COR-L47 (cell line): ENCODE measurements around the gene NAA80.
A peak's percentile ranks its signal among the peaks of the same experiment; 100 is the strongest.
"Not testable (repeated sequence)": the region's sequence is repeated elsewhere in the genome, so short reads cannot be mapped to it uniquely, and the experiment has no call there.

Experiments
- DNase-seq: peaks from one replicate; lab custom pipeline; 2025; lab: John Stamatoyannopoulos, UW

NAA80 gene

GRCh38 chr3:50269460-50269859, 29.7 kb downstream of the NAA80 start:
- no peak for DNase-seq

- no peak for DNase-seq
Measured at GRCh38 chr3:50268703-50269451, 30.3 kb downstream of the NAA80 start, which contains the start of gene SEMA3B. Gene SEMA3B (plus strand): TSS chr3:50269147. CDS start chr3:50269241, 94 bp downstream.

DNA sequence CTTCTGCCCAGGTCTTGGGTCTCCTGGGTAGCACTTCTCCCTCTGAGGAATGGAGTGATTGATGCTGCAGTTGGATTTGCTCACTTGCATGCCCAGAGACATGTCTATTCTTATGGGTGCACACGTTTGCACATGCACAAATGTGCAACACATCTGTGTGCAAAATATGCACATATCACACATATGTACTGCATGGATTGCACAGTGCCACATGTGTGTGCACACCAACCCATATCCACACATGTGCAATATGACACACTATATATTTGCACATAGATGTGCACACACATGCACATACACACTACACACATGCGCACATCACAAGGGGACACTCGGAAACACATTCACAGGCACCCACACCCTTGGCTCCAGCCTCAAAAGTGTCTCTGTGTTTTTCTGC, 30.9 kb downstream of the NAA80 start:
- no peak for DNase-seq

DNA sequence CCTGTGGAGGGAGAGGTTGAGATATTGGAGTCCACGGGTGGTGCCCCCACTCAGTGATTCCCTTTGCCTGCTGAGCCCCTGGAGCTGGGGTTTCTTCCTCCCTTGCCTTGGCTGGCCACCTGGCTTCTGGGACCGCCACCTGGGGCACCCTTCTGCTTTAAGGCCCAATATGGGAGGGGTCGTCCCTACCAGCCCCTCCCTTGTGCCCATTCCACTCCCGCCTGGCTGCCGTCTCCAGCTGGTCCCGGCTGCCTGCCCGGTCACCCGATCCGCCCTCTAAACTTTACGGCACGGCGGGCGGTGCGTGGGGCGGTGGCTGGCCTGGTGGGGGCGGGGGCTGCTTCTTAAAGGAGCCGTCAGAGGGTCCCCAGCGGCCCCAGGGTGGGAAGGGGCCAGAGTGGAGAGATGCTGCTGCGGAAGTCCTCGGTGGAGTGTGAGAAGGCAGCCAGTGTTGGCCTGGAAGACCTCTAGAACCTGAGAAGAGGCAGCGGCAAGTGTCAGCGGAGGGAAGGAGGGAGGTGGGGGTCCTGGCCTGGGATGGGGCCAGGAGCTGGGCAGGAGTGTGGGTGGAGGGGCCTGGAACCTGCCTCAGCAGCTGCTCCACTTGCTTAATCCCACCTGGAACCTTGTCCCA, 31.8 kb downstream of the NAA80 start:
- peak; percentile 6 for DNase-seq

DNA sequence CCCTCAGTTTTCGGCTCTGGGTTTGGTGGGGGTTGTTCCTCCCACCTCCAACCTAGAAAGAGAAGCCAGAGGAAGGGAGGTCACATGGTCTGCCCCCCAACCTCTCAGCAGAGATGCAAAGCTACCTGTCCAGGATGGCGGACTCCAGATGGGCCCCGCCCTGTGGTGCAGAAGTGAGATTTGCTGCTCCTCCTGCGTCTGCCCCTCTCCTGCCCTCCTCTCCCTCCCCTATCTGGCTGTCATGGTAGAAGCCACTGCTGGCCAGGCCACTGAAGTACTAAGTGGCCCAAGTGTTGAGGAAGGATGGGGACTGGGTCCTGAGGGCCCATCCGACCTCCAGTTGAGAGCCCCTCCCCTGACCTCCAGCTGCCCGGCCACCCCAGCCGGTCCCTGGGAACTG, 32.4 kb downstream of the NAA80 start:
- DNase-seq, result no peak

- no peak for DNase-seq
Measured at GRCh38 chr3:50266017-50266416, 33.2 kb downstream of the NAA80 start.

DNA sequence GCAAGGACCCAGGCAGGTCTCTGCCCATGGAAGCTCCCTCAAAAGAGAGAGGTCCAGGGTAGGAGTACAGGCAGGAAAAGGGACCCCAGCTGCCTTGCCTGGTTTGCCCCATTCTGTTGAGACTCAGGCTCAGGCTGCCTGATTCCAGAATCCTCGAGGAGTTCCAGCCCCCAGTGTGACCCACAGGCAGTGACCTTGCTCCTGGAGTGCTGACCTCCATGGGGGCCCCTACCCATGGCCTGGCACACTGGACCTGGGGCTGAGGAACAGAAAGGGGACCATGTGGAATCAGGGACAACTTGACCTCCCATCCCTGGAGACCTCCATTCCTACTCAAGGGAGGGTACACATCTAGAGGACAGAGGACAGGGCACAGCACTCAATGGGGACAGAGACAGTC, 33.6 kb downstream of the NAA80 start:
- DNase-seq, result no peak

GRCh38 chr3:50264964-50265485, 34.2 kb downstream of the NAA80 start:
- no peak for DNase-seq

- DNase-seq, result peak; percentile 9
Measured at GRCh38 chr3:50264383-50264963, 34.7 kb downstream of the NAA80 start.

GRCh38 chr3:50263478-50264382, 35.5 kb downstream of the NAA80 start:
- DNase-seq, result no peak

DNA sequence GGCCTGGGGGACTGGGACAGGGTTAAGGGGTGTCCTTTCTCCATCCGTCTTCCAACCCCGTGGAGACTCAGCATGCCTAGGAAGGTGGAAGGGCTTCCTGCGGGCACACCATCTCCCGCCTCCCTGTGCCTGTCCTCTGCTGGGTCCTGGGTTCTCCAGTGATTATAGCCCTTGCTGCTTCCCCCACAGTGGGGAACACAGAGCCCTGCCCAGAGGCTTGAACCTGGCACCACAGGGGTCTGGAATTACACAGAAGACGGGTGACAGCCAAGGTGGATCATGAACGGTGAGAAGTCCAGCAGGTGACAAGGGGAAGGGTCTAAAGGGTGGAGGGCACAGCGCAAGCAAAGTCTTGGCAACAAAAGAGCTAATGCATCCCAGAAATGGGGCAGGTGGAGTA, 36.4 kb downstream of the NAA80 start:
- DNase-seq, result no peak

- DNase-seq, result not testable (repeated sequence)
Measured at GRCh38 chr3:50262200-50262599, 37.0 kb downstream of the NAA80 start.

DNA sequence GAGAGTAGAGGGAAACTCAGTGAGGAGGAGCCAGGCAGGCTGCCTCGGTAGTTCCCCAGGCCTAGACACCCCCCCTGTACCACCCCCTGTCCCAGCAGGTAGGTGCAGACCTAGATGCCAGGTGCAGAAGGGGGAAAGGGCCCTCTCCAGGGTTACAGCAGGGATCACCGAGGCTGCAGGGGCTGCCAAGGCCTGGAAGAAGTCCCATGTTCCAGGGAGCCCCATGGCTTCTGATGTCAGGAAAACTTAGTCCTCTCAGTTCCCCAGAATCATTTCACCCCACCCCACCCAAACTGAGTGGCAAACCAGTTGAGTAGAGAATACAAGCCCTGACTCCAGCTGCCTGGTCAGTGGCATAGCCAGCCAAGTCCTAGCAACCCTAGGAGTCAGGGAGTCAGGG, 37.7 kb downstream of the NAA80 start:
- no peak for DNase-seq

DNA sequence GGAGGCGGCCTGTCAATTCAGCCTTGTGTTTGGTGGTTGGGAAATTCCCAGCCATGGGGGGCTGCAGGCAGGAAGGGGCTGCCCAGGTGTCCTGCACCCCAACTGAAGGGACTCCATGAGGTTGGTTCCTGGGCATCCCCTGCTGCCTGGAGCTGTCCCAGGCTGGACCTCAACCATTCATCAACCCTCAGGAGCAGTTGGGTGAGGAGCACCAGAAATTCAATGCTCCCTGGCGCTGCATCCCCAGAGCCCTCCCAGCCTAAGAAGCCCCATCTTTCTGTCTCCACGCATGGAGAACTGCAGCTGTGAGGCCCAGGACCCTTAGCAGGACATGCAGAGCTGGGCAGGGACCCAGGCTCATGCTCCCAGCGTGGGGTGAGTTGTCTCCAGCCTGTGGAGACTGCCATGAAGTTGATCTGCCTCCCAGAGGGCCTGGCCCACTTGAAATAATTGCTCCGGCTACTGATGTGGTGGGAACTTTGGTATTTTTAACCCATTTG, 38.2 kb downstream of the NAA80 start:
- DNase-seq, result no peak

DNA sequence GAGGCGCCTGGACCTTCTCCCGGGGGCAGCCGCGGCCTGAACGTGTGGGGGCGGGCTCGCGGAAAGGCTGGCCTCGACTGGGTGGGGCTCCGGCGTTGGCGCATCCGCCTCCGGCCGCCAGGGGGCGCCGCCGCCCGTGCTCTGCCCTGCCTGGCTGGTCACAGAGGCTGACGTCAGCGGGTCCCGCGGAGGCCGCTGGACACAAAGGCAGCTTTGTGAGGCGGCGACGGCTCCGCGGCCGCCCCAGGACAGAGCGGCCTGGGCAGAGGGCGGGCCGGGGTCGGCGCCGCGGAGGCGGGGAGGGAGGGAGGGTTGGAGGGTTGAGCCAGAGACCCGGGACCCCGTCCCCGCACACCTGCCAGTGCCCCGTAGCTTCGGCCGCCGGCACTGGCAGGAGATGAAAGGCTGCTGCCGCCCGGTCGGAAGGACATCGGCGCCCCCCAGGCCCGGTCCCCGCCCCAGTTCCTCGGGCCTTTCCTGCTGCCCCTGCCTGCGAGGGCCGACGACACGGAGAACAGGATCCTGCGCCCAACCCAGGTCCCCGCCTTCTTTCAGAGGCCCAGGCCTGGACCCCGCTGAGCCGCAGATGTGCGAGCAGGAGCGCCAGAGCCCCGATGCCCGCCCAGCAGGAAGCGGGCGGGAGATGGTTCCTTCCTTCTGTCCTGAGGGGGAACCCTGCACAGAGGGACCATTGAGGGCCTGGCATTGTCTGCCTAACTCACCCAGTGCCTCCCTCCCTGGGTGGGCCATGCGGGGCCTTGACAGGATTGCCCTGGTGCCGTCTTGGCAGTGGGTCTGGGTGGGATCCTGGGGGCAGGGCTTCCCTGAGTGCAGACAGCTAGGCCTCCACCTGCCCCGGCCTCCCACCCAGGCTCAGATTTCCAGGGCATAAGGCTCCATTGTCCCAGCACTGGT, 38.9 kb downstream of the NAA80 start:
- DNase-seq, result peak; percentile 69

DNA sequence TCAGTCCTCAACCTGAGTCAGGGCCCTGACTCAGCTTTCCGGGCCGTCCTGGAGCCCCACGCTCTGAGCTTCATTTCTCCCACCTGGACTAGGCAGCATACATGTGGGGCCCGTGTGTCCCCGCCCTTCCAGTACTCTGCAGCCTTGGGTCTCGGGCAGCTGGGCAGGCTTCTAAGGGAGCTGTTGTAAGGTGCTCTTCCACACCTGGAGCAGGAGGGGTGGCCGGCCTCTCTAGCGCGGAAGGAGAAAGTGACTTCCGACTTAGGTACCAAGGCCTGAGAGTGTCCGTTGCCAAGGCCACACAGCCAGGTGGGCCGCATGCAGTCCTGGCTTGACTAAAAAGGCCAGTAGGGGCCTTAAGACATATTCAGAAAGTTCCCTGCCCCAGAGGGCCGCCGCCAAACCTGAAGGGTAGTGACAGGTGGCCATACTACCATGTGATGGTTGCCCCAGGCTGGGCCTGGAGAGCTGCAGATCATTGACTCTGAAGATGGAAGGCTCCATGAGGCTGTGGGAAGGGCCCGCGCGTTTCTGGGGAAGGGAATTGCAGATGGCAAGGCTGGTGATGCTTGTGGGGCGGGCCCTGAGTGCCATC, 39.7 kb downstream of the NAA80 start:
- no peak for DNase-seq

DNA sequence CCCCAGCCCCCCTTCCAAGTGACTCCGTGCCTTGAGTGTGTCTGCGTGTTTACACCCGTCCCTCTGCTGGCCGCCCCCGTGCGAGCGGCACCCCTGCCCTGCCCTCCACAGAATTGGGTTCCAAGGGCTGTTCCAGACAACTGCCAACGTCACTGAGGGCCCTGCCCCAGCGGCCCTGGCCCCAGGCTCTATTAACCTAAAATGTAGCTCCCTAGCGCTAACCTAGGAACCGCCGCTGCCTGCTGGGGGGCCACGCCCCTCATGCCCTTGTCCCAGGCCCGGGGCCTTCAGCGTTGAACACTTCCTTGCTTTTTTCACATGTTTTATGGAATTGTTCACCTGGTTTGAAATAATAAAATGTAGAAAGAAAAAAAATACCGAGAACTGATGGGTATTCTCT, 40.2 kb downstream of the NAA80 start:
- no peak for DNase-seq

DNA sequence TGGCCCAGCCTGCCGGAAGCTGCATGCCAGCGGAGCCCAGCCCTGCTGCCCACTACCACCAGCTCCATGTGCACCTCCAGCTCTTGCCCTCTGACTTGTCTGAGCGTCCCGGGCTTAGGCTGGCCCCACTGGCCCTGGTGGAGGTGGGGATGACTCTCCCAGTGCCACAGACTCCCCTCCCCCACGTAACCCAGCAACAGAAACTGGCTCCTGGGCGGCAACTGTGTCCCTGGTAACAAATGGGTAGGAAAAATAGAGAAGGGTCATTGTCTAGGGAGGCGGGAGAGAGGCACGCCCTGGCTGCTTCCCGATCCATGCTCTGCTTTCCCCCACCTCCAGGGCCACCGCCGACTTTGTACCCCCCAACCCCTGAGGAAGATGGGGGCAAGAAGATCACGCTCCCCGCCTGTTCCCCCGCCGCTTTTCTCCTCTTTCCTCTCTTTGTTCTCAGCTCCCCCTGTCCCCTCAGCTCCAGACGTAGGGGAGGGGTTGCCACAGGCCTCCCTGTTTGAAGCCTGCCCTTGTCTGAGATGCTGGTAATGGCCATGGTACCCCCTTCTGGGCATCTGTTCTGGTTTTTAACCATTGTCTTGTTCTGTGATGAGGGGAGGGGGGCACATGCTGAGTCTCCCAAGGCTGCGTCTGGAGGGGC, 41.0 kb downstream of the NAA80 start:
- peak; percentile 36 for DNase-seq

DNA sequence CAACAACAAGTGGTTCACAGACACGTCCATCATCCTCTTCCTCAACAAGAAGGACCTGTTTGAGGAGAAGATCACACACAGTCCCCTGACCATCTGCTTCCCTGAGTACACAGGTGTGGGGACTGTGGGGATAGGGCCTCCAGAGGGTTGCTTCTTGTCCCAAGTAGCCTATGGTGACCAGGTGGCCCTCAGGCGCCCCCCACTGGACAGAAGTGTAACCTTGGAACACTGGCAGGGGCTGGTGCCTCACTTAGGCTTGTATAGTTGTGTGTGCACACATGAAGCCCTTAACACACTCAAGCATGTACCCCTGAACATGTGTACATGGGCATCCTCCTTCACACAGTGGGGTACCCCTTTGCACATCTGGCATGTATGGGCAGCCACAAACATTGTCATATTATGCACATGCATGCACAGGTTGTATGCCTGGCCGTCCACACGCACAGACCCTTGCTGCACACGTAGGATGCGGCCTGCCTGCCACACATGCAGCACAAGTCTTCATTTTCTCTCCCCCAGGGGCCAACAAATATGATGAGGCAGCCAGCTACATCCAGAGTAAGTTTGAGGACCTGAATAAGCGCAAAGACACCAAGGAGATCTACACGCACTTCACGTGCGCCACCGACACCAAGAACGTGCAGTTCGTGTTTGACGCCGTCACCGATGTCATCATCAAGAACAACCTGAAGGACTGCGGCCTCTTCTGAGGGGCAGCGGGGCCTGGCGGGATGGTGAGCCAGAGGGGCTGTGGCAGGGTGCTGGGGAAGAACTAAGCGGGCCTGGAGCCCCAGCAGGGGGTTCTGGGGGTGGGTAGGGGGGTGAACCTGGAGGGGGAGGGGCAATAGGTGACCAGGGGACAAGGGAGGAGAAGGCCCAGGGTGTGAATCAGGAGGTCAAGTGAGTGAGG, 42.0 kb downstream of the NAA80 start:
- peak; percentile 39 for DNase-seq
